GM18505 (cell line): ENCODE results near the gene ANKRD60.

ENCODE experiments used
- ATAC-seq: cut with Tn5 transposase; IDR thresholded peaks from one replicate; pipeline ENCODE4 v1.9.1; 2021; ENCODE audit not compliant: unreplicated experiment
- POLR2A ChIP-seq: IDR thresholded peaks from 4 replicates; pipeline ENCODE4 v1.6.1; 2011; ENCODE audit warnings: borderline replicate concordance; ENCODE audit not compliant: insufficient read depth, insufficient read length; ENCODE audit errors: extremely low read depth

ANKRD60 gene, protein sequence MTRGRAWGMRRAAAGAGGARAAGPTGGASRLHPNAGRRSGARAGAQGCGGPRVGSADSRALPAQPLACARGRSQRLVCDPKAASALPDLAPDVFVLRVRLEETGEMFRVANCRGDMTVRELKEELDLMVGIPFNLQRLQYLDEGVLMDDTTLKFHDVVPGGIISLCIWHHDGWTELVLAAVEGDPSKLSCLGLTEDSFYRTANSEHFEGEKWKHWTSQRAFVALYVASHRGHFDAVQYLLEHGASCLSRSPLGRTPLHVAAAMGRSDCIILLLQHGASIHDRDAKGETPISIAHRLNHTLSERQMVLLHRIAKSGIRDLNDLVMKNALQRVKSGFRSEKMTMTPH

GRCh38 chr20:58228484-58229197, at the start of gene ANKRD60:
Gene ANKRD60, minus strand, starts transcription at chr20:58228653. Its CDS starts 0 bp downstream, at chr20:58228653.
- TF ChIP-seq POLR2A: no peak
- no peak for ATAC-seq

- TF ChIP-seq POLR2A: no peak
- ATAC-seq: no peak
These were observed 49.4 kb upstream of the ANKRD60 start for GRCh38 chr20:58277578-58278472.

- ATAC-seq: no peak
- TF ChIP-seq POLR2A: no peak
These were observed 48.7 kb upstream of the ANKRD60 start for GRCh38 chr20:58277107-58277506.

GRCh38 chr20:58274384-58274783, 45.9 kb upstream of the ANKRD60 start:
- no peak for ATAC-seq
- no peak for TF ChIP-seq POLR2A

- ATAC-seq: no peak
- TF ChIP-seq POLR2A: no peak
These were observed 43.3 kb upstream of the ANKRD60 start for GRCh38 chr20:58271606-58272351.

- ATAC-seq: no peak
- TF ChIP-seq POLR2A: no peak
These were observed 40.6 kb upstream of the ANKRD60 start for GRCh38 chr20:58268936-58269619.

- ATAC-seq: no peak
- TF ChIP-seq POLR2A: no peak
These were observed 40.0 kb upstream of the ANKRD60 start for GRCh38 chr20:58268421-58268821.

DNA sequence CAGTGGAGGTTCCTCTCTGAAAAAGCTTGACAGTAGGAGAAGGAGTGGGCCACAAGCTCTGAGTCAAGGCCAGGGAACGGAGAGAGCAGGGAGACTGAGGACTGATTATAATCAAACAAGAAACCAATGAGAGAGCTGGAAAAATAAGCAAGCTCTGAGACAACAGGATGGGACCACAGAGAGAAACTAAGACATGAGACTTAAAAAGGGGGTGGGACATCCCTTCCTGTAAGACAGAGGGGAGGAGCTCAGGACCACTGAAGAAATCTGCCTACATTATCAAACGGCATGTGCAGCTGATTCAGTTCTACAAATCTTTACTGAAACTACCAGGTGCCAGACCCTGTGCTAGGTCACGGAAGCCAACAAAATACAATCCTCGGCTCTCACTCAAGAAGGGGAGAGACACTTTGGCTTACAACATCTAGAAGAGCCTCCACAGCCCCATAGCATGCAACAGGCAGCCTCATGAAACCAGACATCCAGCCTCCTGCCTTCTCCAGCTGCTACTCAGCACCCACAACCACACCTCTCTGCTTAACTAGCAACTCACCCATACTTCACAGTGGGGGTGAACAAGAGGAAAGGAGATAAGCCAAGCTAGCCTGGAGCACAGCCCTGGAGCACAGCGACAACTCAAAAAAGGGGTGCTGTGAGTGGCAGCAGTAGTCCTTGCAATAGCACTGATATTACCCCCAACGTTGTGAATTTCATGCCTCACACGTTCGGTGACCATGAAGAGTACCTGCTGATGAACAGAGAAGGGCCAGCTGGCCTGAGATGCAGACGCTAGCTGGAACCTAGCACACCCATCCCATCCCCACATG, 39.1 kb upstream of the ANKRD60 start:
- TF ChIP-seq POLR2A: no peak
- no peak for ATAC-seq

DNA sequence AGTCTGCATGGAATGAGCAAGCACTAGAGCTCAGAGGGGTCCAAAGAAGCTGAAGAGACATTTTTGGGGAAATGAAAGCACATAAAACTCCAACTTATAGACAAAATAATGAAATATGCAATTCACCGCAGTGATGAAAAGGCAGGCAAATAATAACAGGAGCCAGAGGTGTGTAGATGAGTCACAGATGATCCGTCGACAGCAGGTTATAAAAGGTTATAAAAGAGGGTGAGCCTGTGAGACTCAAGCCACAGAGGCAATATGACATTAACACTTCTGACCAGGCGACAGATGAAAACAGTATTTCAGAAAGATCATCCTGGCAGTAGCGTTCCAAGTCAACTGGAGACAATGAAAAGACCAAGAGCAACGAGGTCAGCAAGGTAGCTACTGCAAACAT, 35.8 kb upstream of the ANKRD60 start:
- no peak for TF ChIP-seq POLR2A
- ATAC-seq: no peak

DNA sequence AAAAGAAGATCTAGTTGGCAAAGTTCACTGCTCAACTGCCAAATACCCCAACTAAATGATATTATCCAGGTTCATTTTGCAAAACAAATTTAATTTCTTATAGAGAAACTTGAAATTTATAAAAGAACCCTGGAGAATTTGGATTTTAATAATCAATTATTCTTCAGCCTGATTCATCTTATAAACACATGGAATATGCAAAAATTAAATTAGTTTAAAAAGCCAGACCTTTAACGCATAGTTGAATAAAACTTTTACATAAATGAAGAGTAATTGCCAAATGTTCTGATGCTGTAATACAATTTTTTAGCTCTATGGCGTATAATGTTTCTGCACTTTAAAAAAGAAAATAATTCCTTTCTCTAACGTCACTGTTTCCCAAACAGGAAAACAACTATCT, 33.2 kb upstream of the ANKRD60 start:
- TF ChIP-seq POLR2A: no peak
- no peak for ATAC-seq

GRCh38 chr20:58260006-58260405, 31.6 kb upstream of the ANKRD60 start:
- no peak for TF ChIP-seq POLR2A
- no peak for ATAC-seq
